ENCODE measurements around the gene OR13C2. TPM values are rescaled to one million over a fixed set of nuclear protein-coding genes. Genes with fewer than 3 reads are reported as not detected.
"Not testable (repeated sequence)": the region's sequence is repeated elsewhere in the genome, so short reads cannot be mapped to it uniquely, and the experiment has no call there.

Gene OR13C2, protein sequence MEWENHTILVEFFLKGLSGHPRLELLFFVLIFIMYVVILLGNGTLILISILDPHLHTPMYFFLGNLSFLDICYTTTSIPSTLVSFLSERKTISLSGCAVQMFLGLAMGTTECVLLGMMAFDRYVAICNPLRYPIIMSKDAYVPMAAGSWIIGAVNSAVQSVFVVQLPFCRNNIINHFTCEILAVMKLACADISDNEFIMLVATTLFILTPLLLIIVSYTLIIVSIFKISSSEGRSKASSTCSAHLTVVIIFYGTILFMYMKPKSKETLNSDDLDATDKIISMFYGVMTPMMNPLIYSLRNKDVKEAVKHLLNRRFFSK
- total RNA-seq (not detected), polyA plus RNA-seq (not detected)
- long read RNA-seq, donor 1: 0 reads
- long read RNA-seq, donor 2: 0 reads
- long read RNA-seq, donor 3: 0 reads
- long read RNA-seq, donor 4: 0 reads
- long read RNA-seq, donor 5: 0 reads

DNA sequence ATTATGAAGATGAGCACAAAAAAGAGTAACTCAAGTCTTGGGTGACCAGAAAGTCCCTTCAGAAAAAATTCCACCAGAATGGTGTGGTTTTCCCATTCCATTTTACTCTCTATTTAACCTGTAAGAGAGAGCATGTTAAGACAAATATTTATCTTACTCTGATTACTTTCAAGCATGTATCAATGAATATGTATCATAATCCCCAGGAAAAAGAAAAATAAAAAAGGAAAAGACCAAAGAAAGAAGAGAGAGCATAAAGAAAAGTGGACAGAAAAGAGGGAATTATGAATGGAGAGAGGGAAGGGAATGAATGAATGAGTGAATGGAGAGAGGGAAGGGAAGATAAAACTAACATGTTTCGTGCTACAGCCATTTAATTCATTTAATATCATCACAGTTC lies at the start of gene OR13C2:
Gene OR13C2, minus strand, starts transcription at position 101 of the 400 bp plus-strand sequence. Its CDS starts 0 bp downstream, at position 101.
- not testable (repeated sequence) for H3K36me3 ChIP-seq (ENCODE audit: control insufficient read depth in 4 of 4, insufficient read depth in 4 of 4, low read length in 4 of 4); H3K9me3 ChIP-seq (ENCODE audit: control insufficient read depth in 4 of 4, insufficient read depth in 3 of 4, low read length in 3 of 4); H3K27ac ChIP-seq (ENCODE audit: low read depth in 1 of 2, low read length in 1 of 2); H3K4me3 ChIP-seq; H3K27me3 ChIP-seq (ENCODE audit: control insufficient read depth in 3 of 3, insufficient read depth in 3 of 3, low read length in 2 of 3); ATAC-seq (ENCODE audit: insufficient read depth, low FRiP score); H3K4me1 ChIP-seq (ENCODE audit: control insufficient read depth in 5 of 5, insufficient read depth in 5 of 5, low read length in 5 of 5); DNase-seq; H3K9ac ChIP-seq (ENCODE audit: insufficient read depth in 1 of 2, low read length in 2 of 2)
- WGBS, 2 donors: 63 to 66% methylated on average over 1 of the region's 1 CpG

DNA sequence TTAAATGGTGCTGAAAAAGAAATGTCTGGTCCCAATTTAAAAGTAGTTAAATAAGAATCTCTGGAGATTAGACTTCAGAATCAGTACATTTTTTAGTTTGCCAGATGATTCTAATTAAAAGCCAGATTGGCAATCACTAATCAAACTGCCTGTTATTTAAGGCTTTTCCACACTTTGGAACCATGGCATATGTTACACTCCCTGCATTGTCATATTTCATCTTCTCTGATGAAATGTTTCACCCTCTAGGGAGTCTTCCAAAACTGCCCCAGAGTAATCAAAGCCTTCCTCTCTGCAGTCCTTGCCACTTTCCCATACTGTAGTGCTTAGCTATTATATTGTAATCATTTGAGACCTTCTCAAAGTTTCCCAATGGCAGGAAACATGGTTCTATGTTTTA lies 30.0 kb upstream of the OR13C2 start:
- H3K4me1 ChIP-seq (ENCODE audit: control insufficient read depth in 5 of 5, insufficient read depth in 5 of 5, low read length in 5 of 5): no peaks in the 10 kb centered on the region
- TF ChIP-seq, protein P1, sequence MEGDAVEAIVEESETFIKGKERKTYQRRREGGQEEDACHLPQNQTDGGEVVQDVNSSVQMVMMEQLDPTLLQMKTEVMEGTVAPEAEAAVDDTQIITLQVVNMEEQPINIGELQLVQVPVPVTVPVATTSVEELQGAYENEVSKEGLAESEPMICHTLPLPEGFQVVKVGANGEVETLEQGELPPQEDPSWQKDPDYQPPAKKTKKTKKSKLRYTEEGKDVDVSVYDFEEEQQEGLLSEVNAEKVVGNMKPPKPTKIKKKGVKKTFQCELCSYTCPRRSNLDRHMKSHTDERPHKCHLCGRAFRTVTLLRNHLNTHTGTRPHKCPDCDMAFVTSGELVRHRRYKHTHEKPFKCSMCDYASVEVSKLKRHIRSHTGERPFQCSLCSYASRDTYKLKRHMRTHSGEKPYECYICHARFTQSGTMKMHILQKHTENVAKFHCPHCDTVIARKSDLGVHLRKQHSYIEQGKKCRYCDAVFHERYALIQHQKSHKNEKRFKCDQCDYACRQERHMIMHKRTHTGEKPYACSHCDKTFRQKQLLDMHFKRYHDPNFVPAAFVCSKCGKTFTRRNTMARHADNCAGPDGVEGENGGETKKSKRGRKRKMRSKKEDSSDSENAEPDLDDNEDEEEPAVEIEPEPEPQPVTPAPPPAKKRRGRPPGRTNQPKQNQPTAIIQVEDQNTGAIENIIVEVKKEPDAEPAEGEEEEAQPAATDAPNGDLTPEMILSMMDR (IDR thresholded peaks at IDR 0.05; ENCODE audit: control extremely low read depth, extremely low read depth): no peak
- H3K9ac ChIP-seq (ENCODE audit: insufficient read depth in 1 of 2, low read length in 2 of 2): no peak overlapping the region
- H3K27ac ChIP-seq (ENCODE audit: low read depth in 1 of 2, low read length in 1 of 2): no peak overlapping the region
- H3K4me3 ChIP-seq: no peak overlapping the region
- H3K27me3 ChIP-seq (ENCODE audit: control insufficient read depth in 3 of 3, insufficient read depth in 3 of 3, low read length in 2 of 3): no peaks in the 10 kb centered on the region
- peaks cover 0 to 15% (median 6%) of the 10 kb centered on the region in 4 donors for H3K9me3 ChIP-seq (ENCODE audit: control insufficient read depth in 4 of 4, insufficient read depth in 3 of 4, low read length in 3 of 4)
- DNase-seq (no peak), ATAC-seq (ENCODE audit: insufficient read depth, low FRiP score) (no peak)
- H3K36me3 ChIP-seq (ENCODE audit: control insufficient read depth in 4 of 4, insufficient read depth in 4 of 4, low read length in 4 of 4): no peaks in the 10 kb centered on the region

DNA sequence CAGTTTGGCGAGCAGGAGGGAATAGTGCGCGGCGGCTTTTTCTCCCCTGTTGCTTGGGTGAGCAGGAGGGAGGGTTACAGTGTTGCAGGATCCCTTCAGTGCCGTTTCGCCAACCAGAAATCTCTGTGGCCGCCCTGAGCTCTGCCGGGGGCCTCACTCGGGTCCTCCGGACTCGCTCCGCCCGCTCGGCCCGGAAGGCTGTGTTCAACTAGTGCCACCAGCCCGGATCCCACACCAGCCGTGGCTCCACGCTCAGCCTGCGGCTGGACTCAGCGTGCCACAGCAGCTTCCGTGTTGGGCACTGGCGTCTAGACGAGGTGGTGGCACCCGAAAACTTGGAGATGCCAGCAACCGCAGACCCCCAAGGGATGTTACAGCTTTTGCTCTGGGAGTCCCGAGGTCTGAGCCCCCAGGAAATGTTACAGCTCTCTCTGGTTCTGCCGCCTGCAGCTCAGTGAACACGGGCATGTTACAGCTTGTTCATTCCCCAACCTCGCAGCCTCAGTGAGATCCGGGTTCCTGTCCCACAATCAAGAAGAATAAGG lies 28.6 kb upstream of the OR13C2 start:
- TF ChIP-seq, protein P1 (IDR thresholded peaks at IDR 0.05; ENCODE audit: control extremely low read depth, extremely low read depth): no peak
- no peaks in the 10 kb centered on the region for H3K4me1 ChIP-seq (ENCODE audit: control insufficient read depth in 5 of 5, insufficient read depth in 5 of 5, low read length in 5 of 5)
- peaks cover 0 to 15% (median 4%) of the 10 kb centered on the region in 4 donors for H3K9me3 ChIP-seq (ENCODE audit: control insufficient read depth in 4 of 4, insufficient read depth in 3 of 4, low read length in 3 of 4)
- DNase-seq (no peak), ATAC-seq (ENCODE audit: insufficient read depth, low FRiP score) (no peak)
- no peak overlapping the region for H3K27ac ChIP-seq (ENCODE audit: low read depth in 1 of 2, low read length in 1 of 2)
- H3K27me3 ChIP-seq (ENCODE audit: control insufficient read depth in 3 of 3, insufficient read depth in 3 of 3, low read length in 2 of 3): no peaks in the 10 kb centered on the region
- H3K9ac ChIP-seq (ENCODE audit: insufficient read depth in 1 of 2, low read length in 2 of 2): no peak overlapping the region
- 96% methylated on average over 30 of the region's 30 CpGs for WGBS, 2 donors
- no peak overlapping the region for H3K4me3 ChIP-seq
- H3K36me3 ChIP-seq (ENCODE audit: control insufficient read depth in 4 of 4, insufficient read depth in 4 of 4, low read length in 4 of 4): no peaks in the 10 kb centered on the region

DNA sequence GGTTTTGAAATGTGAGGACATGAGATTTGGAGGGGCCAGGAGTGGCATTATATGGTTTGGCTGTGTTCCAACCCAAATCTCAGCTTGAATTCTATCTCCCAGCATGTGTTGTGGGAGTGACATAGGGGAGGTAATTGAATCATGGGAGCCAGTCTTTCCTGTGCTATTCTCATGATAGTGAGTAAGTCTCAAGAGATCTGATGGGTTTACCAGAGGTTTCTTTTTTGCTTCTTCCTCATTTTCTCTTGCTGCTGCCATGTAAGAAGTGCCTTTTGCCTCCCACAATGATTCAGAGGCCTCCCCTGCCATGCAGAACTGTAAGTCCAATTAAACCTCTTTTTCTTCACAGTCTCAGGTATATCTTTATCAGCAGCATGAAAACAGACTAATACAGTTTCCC lies 20.5 kb upstream of the OR13C2 start:
- not testable (repeated sequence) for ATAC-seq (ENCODE audit: insufficient read depth, low FRiP score); H3K4me1 ChIP-seq (ENCODE audit: control insufficient read depth in 5 of 5, insufficient read depth in 5 of 5, low read length in 5 of 5); H3K36me3 ChIP-seq (ENCODE audit: control insufficient read depth in 4 of 4, insufficient read depth in 4 of 4, low read length in 4 of 4); H3K9me3 ChIP-seq (ENCODE audit: control insufficient read depth in 4 of 4, insufficient read depth in 3 of 4, low read length in 3 of 4); H3K27me3 ChIP-seq (ENCODE audit: control insufficient read depth in 3 of 3, insufficient read depth in 3 of 3, low read length in 2 of 3); H3K9ac ChIP-seq (ENCODE audit: insufficient read depth in 1 of 2, low read length in 2 of 2); DNase-seq; H3K27ac ChIP-seq (ENCODE audit: low read depth in 1 of 2, low read length in 1 of 2); H3K4me3 ChIP-seq
